ENCODE measurements around the gene DUSP16.
A peak's percentile ranks its signal among the peaks of the same experiment; 100 is the strongest.

DUSP16 gene

GRCh38 chr12:12508612-12509011 lies 54.1 kb downstream of the DUSP16 start:
- peak; percentile 39 to 42 for DNase-seq (ENCODE audit: low read depth in 1 of 2, low spot score in 1 of 2)
- H3K4me3 ChIP-seq (replicated peaks; ENCODE audit: insufficient read depth, low read length), result no peak overlapping the region
- no peaks in the 10 kb centered on the region for H3K27me3 ChIP-seq (ENCODE audit: insufficient read depth, poor library complexity, severe bottlenecking)
- TF ChIP-seq CTCF (IDR thresholded peaks at IDR 0.05; ENCODE audit: insufficient read depth, low read length), result no peak
- TF ChIP-seq, protein P1, sequence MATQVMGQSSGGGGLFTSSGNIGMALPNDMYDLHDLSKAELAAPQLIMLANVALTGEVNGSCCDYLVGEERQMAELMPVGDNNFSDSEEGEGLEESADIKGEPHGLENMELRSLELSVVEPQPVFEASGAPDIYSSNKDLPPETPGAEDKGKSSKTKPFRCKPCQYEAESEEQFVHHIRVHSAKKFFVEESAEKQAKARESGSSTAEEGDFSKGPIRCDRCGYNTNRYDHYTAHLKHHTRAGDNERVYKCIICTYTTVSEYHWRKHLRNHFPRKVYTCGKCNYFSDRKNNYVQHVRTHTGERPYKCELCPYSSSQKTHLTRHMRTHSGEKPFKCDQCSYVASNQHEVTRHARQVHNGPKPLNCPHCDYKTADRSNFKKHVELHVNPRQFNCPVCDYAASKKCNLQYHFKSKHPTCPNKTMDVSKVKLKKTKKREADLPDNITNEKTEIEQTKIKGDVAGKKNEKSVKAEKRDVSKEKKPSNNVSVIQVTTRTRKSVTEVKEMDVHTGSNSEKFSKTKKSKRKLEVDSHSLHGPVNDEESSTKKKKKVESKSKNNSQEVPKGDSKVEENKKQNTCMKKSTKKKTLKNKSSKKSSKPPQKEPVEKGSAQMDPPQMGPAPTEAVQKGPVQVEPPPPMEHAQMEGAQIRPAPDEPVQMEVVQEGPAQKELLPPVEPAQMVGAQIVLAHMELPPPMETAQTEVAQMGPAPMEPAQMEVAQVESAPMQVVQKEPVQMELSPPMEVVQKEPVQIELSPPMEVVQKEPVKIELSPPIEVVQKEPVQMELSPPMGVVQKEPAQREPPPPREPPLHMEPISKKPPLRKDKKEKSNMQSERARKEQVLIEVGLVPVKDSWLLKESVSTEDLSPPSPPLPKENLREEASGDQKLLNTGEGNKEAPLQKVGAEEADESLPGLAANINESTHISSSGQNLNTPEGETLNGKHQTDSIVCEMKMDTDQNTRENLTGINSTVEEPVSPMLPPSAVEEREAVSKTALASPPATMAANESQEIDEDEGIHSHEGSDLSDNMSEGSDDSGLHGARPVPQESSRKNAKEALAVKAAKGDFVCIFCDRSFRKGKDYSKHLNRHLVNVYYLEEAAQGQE (IDR thresholded peaks at IDR 0.05; ENCODE audit: insufficient replicate concordance, low read depth), result no peak
- TF ChIP-seq POLR2AphosphoS5 (IDR thresholded peaks at IDR 0.05; ENCODE audit: low read depth), result no peak
- no peak for TF ChIP-seq GABPA (IDR thresholded peaks at IDR 0.05; ENCODE audit: low read depth)
- no peak for TF ChIP-seq SPI1 (IDR thresholded peaks at IDR 0.05; ENCODE audit: borderline replicate concordance, low read depth)
- H3K27ac ChIP-seq (replicated peaks), result peak overlapping the region; percentile 11; the same call in 1 of the 2 replicates

DNA sequence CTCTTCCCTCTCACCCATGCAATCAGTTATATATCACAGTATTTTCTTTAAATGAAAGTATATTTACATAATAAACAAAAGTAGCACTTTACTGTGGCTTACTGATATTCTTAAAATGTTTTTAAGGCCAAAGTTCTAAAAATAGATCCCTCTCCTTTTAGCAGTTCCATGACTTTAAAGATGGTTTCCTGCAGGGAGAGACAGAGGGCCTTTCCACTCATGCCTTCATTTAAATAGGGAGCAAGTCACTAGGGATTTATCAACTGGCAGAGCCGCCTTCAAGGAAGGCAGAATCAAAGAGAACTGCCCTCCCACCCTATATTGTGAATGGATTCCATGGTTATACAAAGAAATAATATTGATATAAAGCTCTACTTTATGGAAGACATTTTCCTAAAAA lies 55.5 kb downstream of the DUSP16 start:
- no peak overlapping the region for H3K4me3 ChIP-seq (replicated peaks; ENCODE audit: insufficient read depth, low read length)
- TF ChIP-seq GABPA (IDR thresholded peaks at IDR 0.05; ENCODE audit: low read depth) (no peak), POLR2AphosphoS5 (IDR thresholded peaks at IDR 0.05; ENCODE audit: low read depth) (no peak)
- no peaks in the 10 kb centered on the region for H3K27me3 ChIP-seq (ENCODE audit: insufficient read depth, poor library complexity, severe bottlenecking)
- no peak overlapping the region for H3K27ac ChIP-seq (replicated peaks)
- no peak for DNase-seq (ENCODE audit: low read depth in 1 of 2, low spot score in 1 of 2)

- DNase-seq (ENCODE audit: low read depth in 1 of 2, low spot score in 1 of 2), result no peak
- TF ChIP-seq POLR2AphosphoS5 (IDR thresholded peaks at IDR 0.05; ENCODE audit: low read depth) (no peak), GABPA (IDR thresholded peaks at IDR 0.05; ENCODE audit: low read depth) (no peak), CTCF (IDR thresholded peaks at IDR 0.05; ENCODE audit: insufficient read depth, low read length) (no peak), SPI1 (IDR thresholded peaks at IDR 0.05; ENCODE audit: borderline replicate concordance, low read depth) (no peak)
- Histone ChIP-seq H3K27me3 (ENCODE audit: insufficient read depth, poor library complexity, severe bottlenecking) (no peaks in the 10 kb centered on the region), H3K27ac (replicated peaks) (no peak overlapping the region), H3K4me3 (replicated peaks; ENCODE audit: insufficient read depth, low read length) (no peak overlapping the region)
These were observed 56.2 kb downstream of the DUSP16 start for GRCh38 chr12:12506496-12506890.

GRCh38 chr12:12505544-12506495 lies 56.8 kb downstream of the DUSP16 start:
- Histone ChIP-seq H3K4me3 (replicated peaks; ENCODE audit: insufficient read depth, low read length) (no peak overlapping the region), H3K27me3 (ENCODE audit: insufficient read depth, poor library complexity, severe bottlenecking) (no peaks in the 10 kb centered on the region), H3K27ac (replicated peaks) (no peak overlapping the region)
- TF ChIP-seq CTCF (IDR thresholded peaks at IDR 0.05; ENCODE audit: insufficient read depth, low read length) (no peak), POLR2AphosphoS5 (IDR thresholded peaks at IDR 0.05; ENCODE audit: low read depth) (no peak), SPI1 (IDR thresholded peaks at IDR 0.05; ENCODE audit: borderline replicate concordance, low read depth) (no peak), GABPA (IDR thresholded peaks at IDR 0.05; ENCODE audit: low read depth) (no peak)
- TF ChIP-seq, protein P1 (IDR thresholded peaks at IDR 0.05; ENCODE audit: insufficient replicate concordance, low read depth), result no peak
- DNase-seq (ENCODE audit: low read depth in 1 of 2, low spot score in 1 of 2), result no peak
